ENCODE data around the gene CTIF. TPM values are rescaled to one million over a fixed set of nuclear protein-coding genes. Genes with fewer than 3 reads are reported as not detected.

CTIF gene
- polyA plus RNA-seq, 1 of the 3 experiments (the other 2 are of a cell fraction), result 47.2 TPM

DNA sequence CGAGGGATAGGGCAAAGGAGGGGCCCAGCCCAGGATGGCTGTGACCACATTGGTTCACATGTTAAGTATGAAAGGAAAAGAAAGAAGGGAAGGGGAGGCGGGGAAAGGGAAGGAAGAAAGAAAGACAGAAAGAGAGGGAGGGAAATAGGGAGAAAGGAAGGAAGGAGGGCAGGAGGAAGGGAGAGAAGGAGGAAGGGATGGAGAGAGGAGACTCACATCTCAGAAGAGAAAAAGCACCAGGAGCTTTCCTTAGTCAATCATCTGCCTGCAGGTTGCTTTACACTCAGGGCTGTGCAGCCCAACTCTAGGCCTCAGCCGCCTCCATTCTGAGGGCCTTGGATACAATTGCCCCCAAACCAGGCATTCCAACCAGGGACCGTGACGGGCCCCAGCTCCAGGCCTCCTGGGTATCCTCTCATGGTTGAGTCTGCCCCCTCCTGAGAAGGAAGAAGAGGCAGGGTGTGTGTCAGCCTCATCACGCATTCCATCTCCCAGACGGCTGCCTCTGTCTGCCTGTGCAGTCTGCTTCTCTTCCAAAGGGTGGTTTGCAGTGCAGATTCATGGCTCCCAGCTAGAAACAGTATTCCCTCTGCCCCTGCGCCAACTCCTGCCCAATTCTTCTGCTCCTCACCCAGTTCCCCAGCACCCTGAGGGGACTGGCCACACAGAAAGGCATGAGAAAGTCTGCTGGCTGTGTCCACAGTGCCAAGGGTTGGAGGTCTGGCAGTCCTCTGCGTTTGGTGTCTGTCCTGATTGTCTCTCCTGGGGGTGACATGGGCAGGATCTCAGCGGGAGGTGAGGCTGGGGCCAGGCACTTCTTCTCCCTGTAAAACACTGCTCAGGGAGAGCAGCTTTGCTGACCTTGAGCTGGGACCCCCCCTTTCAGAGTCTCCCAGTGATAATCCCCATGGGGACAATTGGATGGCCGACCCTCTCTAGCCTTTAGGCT, 248.6 kb downstream of the CTIF start:
- peak; percentile 68 for DNase-seq
- Histone ChIP-seq H3K27me3 (ENCODE audit: insufficient read depth) (no peaks in the 10 kb centered on the region), H3K79me2 (ENCODE audit: insufficient read depth) (peaks cover 24% of the 10 kb centered on the region), H2AFZ (ENCODE audit: low read depth) (no peak overlapping the region), H3K36me3 (replicated peaks in 1 of 2; ENCODE audit: control insufficient read depth in 1 of 2, insufficient read depth in 2 of 2, low read length in 1 of 2) (peaks cover 14 to 51% of the 10 kb centered on the region in 2 experiments), H4K20me1 (ENCODE audit: insufficient read depth) (no peaks in the 10 kb centered on the region), H3K27ac (ENCODE audit: low read depth in 2 of 2, low read length in 1 of 2) (peak overlapping the region; percentile 60 to 90), H3K4me3 (ENCODE audit: low read depth in 2 of 2, low read length in 1 of 2) (no peak overlapping the region), H3K4me1 (ENCODE audit: control insufficient read depth in 1 of 2, insufficient read depth in 2 of 2, low read depth in 1 of 2, low read length in 1 of 2) (peaks cover 12 to 47% of the 10 kb centered on the region in 2 experiments), H3K9ac (peak overlapping the region; percentile 8; the same call in 1 of the 2 replicates), H3K9me3 (no peaks in the 10 kb centered on the region), H3F3A (replicated peaks; ENCODE audit: insufficient read depth) (no peaks in the 10 kb centered on the region), H3K9me2 (no peaks in the 10 kb centered on the region), H3K4me2 (peak overlapping the region; percentile 20; the same call in 1 of the 2 replicates)
- 90% methylated on average over 5 of the region's 11 CpGs for WGBS (ENCODE audit: low lambda C conversion rate)
- ChIA-PET POLR2A (interaction anchor here (0.8 kb wide), 1 partner anchor 153 kb away, joined by 4 read pairs; no protein-coding TSS in a partner anchor), CTCF (interaction anchor here (0.8 to 3.7 kb wide), 7 partner anchors 8 to 164 kb away, joined by 3 to 17 read pairs (median 3); no protein-coding TSS in a partner anchor)
- TF ChIP-seq SMC3 (IDR thresholded peaks at IDR 0.05; ENCODE audit: low read depth, low read length) (no peak), EP300 (IDR thresholded peaks at IDR 0.05; ENCODE audit: borderline replicate concordance in 1 of 2, low read depth in 1 of 2, low read length in 1 of 2) (peak in 1 of 2 experiments; percentile 23; a peak in 1 of 4 replicates), CHD2 (IDR thresholded peaks at IDR 0.05; ENCODE audit: low read length, partially characterized antibody) (no peak), JUND (IDR thresholded peaks at IDR 0.05) (no peak), FOXJ3 (CRISPR knock-in tag; IDR thresholded peaks at IDR 0.05) (peak; percentile 38; the same call in 1 of the 2 replicates), MXI1 (IDR thresholded peaks at IDR 0.05; ENCODE audit: low read depth, low read length) (peak; percentile 29; the same call in 1 of the 2 replicates), RCOR1 (IDR thresholded peaks at IDR 0.05; ENCODE audit: low read length) (no peak), FOSL2 (IDR thresholded peaks at IDR 0.05; ENCODE audit: borderline replicate concordance, low read depth) (no peak), TCF12 (IDR thresholded peaks at IDR 0.05) (peak; percentile 14; the same call in 1 of the 2 replicates)
- TF ChIP-seq, protein P1, sequence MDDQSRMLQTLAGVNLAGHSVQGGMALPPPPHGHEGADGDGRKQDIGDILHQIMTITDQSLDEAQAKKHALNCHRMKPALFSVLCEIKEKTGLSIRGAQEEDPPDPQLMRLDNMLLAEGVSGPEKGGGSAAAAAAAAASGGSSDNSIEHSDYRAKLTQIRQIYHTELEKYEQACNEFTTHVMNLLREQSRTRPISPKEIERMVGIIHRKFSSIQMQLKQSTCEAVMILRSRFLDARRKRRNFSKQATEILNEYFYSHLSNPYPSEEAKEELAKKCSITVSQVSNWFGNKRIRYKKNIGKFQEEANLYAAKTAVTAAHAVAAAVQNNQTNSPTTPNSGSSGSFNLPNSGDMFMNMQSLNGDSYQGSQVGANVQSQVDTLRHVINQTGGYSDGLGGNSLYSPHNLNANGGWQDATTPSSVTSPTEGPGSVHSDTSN (IDR thresholded peaks at IDR 0.05), result 0 out of 2 replicates have a peak, but pooled peaks have one; percentile 10
- TF ChIP-seq, protein P2, sequence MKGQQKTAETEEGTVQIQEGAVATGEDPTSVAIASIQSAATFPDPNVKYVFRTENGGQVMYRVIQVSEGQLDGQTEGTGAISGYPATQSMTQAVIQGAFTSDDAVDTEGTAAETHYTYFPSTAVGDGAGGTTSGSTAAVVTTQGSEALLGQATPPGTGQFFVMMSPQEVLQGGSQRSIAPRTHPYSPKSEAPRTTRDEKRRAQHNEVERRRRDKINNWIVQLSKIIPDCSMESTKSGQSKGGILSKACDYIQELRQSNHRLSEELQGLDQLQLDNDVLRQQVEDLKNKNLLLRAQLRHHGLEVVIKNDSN (IDR thresholded peaks at IDR 0.05; ENCODE audit: borderline replicate concordance, low read depth), result no peak
- TF ChIP-seq, protein P3, sequence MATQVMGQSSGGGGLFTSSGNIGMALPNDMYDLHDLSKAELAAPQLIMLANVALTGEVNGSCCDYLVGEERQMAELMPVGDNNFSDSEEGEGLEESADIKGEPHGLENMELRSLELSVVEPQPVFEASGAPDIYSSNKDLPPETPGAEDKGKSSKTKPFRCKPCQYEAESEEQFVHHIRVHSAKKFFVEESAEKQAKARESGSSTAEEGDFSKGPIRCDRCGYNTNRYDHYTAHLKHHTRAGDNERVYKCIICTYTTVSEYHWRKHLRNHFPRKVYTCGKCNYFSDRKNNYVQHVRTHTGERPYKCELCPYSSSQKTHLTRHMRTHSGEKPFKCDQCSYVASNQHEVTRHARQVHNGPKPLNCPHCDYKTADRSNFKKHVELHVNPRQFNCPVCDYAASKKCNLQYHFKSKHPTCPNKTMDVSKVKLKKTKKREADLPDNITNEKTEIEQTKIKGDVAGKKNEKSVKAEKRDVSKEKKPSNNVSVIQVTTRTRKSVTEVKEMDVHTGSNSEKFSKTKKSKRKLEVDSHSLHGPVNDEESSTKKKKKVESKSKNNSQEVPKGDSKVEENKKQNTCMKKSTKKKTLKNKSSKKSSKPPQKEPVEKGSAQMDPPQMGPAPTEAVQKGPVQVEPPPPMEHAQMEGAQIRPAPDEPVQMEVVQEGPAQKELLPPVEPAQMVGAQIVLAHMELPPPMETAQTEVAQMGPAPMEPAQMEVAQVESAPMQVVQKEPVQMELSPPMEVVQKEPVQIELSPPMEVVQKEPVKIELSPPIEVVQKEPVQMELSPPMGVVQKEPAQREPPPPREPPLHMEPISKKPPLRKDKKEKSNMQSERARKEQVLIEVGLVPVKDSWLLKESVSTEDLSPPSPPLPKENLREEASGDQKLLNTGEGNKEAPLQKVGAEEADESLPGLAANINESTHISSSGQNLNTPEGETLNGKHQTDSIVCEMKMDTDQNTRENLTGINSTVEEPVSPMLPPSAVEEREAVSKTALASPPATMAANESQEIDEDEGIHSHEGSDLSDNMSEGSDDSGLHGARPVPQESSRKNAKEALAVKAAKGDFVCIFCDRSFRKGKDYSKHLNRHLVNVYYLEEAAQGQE (IDR thresholded peaks at IDR 0.05; ENCODE audit: low read depth, low read length), result no peak
- TF ChIP-seq, protein P4, sequence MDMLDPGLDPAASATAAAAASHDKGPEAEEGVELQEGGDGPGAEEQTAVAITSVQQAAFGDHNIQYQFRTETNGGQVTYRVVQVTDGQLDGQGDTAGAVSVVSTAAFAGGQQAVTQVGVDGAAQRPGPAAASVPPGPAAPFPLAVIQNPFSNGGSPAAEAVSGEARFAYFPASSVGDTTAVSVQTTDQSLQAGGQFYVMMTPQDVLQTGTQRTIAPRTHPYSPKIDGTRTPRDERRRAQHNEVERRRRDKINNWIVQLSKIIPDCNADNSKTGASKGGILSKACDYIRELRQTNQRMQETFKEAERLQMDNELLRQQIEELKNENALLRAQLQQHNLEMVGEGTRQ (IDR thresholded peaks at IDR 0.05; ENCODE audit: borderline replicate concordance, low read depth, low read length), result no peak

Data from SK-N-SH (cell line).